HG03159 (cell line): Measurements from ENCODE around the gene PSKH1.
"Not testable (repeated sequence)": the region's sequence is repeated elsewhere in the genome, so short reads cannot be mapped to it uniquely, and the experiment has no call there.

Source experiments
- ATAC-seq: cut with Tn5 transposase; IDR thresholded peaks from one replicate; pipeline ENCODE4 v1.9.1; 2021; ENCODE audit warnings: mild to moderate bottlenecking, moderate library complexity; ENCODE audit not compliant: unreplicated experiment

The PSKH1 gene

DNA sequence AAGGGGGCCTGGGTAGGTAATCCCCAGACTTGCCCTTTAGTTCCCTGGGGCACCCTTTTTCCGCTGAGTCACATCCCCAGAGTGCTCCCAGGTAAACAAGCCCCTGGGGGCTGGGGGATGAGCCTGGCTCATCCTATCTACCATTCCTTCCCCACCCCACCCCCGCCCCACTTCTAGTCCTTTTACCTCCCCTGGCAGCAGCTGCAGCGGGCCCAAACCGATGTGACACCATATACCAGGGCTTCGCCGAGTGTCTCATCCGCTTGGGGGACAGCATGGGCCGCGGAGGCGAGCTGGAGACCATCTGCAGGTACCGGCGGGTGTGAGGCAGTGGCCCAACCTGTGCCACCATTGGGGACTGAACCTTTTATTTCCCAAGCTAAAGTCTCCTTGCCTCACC is 7.5 kb upstream of the PSKH1 start:
- ATAC-seq: no peak

DNA sequence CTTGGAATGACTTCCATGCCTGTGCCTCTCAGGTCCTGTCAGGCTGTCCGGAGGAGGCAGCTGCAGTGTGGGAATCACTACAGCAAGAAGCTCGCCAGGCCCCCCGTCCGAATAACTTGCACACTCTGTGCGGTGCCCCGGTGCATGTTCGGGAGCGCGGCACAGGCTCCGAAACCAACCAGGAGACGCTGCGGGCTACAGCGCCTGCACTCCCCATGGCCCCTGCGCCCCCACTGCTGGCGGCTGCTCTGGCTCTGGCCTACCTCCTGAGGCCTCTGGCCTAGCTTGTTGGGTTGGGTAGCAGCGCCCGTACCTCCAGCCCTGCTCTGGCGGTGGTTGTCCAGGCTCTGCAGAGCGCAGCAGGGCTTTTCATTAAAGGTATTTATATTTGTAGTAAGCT is 7.1 kb upstream of the PSKH1 start:
- no peak for ATAC-seq

DNA sequence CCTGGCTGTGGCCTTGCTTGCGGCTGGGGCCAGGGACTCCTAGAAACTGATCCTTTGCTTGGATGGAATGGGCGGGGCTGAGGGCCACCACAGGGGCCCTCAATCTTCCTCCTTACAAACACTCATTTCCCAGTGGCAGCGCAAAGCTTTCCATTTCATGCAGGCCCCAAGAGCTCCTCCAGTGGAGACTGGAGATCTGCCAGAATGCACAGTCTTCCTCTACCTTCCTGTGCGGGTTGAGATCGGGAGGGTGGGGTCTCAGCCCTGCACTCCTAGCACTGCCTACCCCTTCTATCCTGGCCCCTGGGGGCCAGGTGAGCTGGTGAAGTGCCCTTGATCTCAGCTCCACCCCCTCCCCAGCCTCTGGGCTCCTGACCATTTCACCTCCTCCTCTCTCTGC is 6.7 kb upstream of the PSKH1 start:
- no peak for ATAC-seq

DNA sequence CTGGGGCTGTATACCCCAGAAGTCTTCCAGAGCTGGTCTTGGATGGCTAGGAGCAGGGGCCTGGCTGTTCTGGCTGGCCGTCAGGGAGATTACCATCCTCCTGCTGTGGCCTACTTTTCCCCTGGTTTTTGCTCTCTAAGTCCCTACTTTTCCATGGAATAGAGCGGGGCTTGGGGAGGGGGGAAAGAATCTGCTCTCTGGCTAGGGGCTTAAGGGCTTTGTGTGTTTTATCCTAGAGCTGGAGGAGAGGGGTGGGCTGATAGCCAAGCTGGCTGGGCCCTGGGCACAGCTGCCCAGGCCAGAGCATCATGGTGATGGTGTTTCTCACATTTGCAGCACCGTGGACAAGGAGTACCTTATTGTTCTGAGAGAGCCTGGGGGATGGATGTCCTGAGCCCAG is 4.7 kb upstream of the PSKH1 start:
- no peak for ATAC-seq

DNA sequence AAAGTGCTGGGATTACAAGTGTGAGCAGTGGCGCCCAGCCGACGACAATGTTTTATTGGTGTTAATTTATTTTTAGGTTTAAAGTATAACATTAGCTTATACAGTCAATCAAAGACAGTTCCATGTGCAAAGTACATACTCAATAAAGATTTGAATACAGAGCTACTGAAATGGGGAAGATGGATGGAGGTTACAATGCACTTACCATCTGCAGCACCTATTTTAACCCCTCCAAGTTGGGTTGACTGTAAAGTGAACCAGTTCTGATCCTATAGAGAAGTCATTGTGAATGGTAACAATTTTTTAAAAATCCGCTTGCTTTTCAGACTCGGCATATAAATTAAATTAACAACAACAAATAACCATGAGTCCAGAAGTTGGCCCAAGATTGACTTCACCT is 679 bp upstream of the PSKH1 start:
- ATAC-seq: no peak

DNA sequence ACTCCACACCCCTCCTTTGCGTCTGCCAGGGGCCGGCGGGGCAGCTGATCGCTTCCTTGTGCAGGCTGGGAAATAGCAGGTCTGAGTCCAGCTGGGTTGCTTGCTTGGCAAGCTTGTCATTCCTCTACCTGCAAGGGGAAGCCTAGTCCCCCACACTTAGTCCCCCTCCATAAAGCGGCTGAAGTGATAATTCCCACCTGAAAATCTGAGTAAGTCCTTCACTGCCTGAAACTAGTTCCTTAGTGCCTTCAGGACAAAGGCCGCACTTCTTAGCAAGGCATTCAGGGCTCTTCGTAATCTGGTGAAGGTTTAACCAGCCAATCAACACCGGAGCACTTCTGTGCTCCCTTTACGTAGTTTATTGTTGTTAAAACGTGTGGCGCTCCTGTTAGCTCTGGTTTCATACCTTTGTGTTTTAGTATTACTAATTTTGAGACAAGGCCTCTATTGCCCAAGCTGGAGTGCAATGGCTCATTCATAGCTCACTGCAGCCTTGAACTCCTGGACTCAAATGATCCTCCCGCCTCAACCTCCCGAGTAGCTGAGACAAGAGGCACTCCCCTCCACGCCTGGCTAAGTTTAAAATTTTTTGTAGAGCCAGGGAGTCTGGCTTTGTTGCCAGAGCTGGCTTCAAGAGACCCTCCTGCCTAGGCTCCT is 817 bp downstream of the PSKH1 start:
- ATAC-seq: no peak

DNA sequence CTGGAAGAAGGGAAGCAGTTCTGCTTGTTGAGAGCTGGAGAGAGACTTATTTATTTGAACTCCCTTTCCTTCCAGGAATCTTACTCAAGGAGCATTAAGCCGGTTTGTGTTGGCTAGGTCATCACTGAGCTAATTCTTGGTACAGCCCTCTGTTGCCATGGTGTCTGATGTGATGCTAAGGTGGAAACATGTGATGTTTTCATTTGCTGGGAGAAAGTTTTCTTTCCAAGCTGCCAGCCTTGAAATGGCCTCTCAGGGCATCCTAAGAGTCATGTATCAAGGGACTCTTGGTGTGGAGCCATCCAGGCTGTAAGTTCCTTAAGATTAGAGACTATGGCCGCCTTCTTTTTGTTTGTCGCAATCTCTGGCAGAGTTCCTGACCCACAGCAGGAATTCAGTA is 4.2 kb downstream of the PSKH1 start:
- no peak for ATAC-seq

DNA sequence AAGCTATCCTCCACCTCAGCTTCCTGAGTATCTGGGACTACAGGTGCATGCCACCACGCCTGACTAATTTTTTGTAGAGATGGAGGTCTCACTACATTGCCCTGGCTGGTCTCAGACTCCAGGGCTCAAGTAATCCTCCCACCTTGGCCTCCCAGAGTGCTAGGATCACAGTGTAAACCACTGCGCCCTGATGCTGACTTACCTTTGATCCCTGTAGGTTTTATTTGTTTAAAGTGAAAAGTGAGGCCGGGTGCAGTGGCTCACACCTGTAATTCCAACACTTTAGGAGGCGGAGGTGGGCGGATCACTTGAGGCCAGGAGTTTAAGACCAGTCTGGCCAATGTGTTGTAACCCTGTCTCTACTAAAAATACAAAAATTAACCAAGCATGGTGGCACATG is 8.7 kb downstream of the PSKH1 start:
- ATAC-seq: no peak

DNA sequence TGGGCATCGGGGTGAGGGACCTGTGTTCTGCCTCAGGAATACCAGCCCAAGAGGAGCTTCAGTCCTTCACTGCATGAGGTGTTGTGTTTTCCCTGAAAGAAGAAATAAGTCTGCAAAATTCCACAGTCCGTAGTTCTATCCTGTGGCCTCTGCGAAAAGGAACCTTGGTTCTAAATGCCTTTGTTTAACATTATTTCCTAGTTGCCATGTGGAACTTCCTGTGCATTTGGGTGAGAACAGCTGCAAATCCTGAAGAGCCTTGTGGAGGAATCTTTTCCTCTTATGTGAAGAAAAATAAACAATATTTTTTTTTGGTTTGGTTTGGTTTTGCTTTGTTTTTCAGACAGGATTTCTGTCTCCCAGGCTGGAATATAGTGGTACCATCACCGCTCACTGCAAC is 9.8 kb downstream of the PSKH1 start:
- ATAC-seq: no peak

DNA sequence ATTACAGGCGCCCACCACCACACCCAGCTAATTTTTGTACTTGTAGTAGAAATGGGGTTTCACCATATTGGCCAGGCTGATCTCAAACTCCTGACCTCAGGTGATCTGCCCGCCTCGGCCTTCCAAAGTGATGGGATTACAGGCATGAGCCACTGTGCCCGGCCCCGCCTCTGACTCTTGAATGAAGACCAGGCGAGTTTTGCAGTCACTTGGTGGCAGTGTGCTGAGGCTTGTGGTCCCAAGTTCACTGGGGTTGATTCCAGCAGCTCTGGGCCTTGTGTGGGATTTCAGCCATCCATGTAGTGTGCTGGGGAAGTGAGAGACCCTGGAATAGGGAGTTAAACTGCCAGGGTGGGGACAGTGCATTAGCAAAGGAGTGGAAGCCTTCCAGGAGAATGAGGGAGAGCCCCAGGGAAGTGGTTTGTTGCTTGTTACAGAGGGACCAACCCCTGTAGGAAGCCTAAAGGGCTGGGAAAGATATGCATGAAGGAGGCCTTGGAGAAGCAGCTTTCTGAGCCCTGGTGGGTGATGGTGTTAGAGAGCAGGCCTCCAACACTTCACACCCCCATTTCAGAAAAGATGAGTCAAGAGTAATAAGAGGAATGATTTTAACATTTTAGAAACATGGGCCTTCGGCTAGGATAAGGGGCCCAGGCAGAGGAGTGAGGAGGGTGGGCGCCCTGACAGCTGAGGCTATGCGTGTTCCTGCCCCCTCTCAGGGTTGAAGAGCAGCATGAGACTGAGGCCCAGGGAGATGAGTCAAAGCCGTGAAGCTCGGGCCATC is 14.5 kb downstream of the PSKH1 start:
- no peak for ATAC-seq

DNA sequence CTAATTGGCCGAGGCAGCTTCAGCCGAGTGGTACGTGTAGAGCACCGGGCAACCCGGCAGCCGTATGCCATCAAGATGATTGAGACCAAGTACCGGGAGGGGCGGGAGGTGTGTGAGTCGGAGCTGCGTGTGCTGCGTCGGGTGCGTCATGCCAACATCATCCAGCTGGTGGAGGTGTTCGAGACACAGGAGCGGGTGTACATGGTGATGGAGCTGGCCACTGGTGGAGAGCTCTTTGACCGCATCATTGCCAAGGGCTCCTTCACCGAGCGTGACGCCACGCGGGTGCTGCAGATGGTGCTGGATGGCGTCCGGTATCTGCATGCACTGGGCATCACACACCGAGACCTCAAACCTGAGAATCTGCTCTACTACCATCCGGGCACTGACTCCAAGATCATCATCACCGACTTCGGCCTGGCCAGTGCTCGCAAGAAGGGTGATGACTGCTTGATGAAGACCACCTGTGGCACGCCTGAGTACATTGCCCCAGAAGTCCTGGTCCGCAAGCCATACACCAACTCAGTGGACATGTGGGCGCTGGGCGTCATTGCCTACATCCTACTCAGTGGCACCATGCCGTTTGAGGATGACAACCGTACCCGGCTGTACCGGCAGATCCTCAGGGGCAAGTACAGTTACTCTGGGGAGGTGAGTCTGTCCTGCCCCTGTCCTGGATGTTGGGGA is 16.1 kb downstream of the PSKH1 start:
- ATAC-seq: no peak

DNA sequence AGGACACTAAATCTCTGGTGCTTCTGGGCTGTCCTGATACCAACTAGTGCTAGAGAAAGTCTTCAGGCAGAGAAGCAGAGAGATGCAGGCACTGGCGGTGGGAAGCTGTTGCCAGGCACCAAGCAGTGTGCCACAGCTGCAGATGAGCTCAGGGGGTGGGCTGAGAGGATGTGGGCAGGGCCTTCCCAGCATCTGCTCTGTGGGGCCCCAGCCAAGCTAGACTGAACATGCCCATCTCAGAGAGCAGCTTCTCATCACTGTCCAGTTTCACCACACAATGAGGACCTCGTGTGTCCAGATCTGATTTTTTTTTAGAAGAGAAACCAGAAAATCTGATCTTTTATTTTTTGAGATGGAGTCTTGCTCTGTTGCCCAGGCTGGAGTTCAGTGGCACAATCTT is 17.1 kb downstream of the PSKH1 start:
- no peak for ATAC-seq

DNA sequence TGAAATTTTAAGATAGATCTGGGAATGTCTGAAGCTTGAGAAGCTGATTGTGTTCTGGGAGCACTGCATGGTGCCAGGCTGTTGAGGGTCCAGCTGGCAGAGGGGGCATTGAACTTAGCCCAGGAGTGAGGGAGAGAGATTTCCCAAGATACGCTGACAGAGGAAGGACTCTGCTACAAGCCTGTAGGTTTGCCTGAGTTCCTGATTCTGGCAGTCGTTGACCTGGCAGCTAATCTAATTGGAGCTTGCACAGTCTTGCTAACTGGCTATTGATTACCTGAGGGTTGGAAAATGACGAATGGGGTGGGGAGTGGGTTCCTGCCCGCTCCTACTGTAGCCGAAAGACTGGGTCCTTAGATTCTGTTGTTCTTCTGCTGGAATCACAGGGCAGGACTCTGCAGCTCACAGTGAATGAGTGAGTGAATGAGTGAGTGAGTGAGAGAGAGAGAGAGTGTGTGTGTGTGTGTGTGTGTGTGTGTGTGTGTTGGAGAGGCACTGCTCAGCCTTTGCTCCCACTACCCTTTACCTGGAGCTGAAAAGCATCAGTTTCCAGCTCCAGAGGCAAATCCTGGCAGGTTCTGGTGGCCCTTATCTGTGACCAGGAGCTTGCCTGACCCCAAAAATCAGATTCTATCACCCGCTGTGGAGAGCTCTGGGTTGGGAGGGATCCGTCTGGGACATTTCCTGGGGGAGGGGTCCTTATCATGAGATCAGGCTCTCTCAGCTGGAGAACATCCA is 21.9 kb downstream of the PSKH1 start:
- ATAC-seq: no peak

DNA sequence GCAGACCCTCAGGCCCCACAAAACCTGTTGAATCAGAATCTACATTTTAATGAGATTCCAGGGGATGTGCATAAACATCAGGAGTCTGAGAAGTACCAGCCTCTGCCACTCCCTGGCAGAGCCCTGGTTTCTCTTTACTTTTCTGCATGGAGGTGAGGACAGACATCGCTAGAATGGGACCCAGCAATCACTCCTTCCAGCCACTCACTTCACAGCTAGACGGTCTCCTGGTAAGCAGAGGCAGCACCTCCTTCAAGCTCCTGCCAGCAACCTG is 22.4 kb downstream of the PSKH1 start:
- not testable (repeated sequence) for ATAC-seq

DNA sequence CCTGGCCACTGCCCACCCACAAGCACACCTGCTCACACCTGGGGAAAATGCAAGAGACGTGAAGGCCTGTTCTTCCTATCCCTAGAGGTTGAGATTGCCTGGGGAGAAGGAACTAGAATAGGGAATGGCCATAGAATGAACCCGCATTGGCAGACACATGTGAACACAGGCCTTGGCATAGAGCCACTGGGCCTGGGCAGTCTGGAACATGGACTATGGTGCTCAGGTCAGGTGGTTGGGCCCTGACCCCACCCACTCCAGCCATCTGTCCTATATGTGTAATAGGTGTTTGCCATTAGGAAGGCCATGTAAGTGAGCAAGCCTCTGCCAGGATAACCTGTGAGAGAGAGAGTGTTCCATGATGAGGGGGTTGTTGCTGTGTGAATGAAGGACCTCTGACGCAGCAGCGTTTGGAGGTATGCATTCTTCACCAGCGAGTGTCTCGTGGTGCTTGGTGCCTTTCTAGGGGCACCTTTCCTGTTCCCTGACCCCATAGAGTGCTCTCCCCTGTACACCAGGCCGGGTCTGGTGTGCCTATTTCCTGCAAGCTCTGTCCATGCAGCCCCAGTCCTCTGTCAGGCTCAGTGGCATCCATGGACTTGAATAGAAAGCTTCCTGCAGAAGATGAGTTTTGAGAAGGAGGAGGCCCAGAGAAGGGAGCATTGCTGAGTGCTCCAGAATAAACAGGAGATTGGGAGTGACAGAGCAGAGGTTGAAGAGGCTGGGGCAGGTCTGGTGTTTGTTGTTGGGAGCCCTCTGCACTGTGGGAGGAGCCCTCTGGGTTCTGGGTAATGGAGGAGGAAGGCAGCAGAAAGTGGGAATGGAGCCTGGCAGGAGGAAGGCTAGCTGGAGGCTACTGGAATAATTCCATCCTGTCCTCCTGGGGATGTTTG is 23.0 kb downstream of the PSKH1 start:
- no peak for ATAC-seq

DNA sequence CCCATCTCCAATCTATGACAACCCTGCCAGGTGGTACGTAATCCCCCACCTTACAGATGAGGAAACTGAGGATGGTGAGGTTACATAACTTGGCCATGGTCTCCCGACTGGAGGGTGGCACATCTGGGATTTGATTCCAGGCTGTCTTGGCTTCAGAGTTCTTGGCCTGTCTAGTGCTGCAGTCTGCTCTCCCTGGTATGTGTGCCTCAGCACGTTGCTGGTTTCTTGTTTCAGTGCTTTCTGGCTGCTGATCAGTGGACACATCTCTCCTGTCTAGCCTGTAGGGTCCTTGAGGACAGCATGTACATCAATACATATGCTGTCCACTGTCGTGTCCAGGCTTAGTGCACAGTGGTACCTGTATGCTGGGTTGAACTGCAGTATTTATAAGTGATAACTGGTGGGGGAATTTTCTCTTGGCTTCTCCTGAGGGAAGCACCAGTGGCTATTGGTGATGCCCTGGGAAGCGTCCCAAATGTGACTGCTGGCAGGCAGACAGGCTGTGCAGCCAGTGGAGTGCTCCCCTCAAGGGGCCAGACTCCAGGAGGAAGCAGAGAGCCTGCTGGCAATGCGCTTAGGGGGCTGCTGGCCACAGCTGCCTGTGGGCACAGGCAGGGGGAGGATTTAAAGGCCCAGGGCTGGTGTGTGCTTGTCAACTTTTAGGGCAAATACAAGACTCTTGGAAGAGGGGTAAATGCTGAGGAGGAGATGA is 24.2 kb downstream of the PSKH1 start:
- ATAC-seq: no peak

DNA sequence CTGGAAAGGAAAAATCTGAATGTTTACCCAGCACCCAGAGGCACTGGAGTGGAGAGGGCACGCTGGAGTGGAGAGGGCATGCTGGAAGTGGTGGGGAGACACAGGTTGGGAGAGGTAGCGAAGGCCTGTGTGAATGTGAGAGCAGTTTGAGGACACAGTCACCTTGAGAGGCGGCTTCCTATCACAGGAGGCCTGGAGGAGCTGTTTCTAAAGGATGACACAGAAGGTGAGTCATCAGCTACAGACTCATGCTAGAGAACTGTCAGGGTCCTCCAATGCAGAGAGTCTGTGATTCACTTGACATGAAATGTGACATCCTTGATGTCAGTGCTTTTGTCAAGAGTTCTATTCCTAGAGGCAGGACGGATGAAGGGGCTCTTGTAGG is 24.8 kb downstream of the PSKH1 start:
- ATAC-seq: no peak

DNA sequence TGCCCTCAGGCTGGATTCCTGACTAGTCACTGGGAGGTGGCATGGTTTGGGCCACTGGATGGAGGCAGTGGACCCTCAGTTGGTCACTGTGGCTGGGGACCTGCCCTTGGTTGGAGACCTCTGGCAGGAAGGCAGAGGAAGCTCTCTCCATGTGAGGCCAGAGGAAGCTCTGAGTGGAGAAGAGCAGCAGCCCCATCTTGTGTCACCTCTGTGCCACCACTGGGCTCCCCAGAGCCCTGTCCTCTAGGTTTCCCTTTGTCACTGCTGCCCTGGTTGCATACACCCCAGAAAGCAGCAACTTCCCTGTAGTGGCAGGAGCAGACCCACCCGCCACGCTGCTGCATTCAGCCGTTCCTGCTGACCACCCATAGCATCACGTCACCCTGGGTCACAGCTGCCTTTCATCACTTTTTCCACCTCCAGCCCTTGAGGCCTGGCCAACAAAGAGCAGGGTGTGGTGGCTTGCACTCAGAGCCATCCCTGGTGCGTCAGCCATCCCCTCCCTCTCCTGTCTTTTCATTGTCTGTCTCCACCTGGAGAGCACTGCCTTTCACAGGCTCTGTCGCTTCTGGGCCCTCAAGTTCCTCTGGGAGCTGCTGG is 26.7 kb downstream of the PSKH1 start:
- no peak for ATAC-seq

DNA sequence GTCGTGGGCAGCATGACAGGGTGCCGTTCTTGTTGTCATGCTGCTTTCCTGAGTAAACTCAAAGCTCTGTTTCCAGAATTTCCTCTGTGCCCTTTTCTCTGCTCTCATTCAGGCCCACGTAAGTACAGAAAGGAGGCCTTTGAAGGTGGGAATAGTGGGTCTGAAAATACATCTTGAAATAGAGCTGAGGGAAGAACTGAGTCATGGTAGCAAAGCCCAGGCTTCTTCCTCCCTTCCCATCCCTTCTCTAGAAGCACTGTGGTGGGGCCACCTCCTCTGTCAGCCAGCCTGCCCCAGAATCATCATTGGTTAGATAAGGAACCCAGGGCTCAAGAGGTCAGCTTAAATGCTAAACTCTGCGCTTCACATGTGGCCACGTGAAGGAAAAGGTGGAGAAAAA is 29.2 kb downstream of the PSKH1 start:
- no peak for ATAC-seq

DNA sequence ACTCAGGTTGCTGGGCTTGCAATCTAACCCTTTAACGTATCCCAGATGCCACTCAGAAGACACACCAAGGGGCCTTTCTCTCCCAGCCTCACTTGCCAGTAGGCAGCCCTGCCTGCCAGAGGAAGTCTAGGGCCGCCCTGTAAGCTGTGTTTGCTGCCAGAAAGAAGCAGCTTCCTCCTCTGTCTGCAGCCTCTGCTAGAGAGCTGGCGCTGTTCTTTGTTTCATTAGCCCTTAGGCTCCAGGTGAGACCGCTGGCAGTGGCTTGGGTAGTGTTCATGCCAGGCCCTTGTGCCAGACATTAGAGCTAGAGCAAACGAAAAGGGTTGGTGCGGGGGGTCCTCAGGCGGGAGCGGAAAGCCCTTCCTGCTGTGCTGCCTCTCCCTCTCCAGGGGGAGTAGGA is 29.7 kb downstream of the PSKH1 start:
- ATAC-seq: no peak
